NCI-H1105 (cell line): ENCODE data around the gene FAM163B.
A peak's percentile ranks its signal among the peaks of the same experiment; 100 is the strongest.

Experiments used
- DNase-seq: peaks from one replicate; lab custom pipeline; 2025; lab: John Stamatoyannopoulos, UW

FAM163B gene

GRCh38 chr9:133599470-133600173 is 9.6 kb downstream of the FAM163B start:
- no peak for DNase-seq

GRCh38 chr9:133598978-133599377 is 10.2 kb downstream of the FAM163B start:
- DNase-seq, result no peak

GRCh38 chr9:133597316-133597957 is 11.8 kb downstream of the FAM163B start:
- peak; percentile 25 for DNase-seq

GRCh38 chr9:133595910-133596309 is 13.3 kb downstream of the FAM163B start:
- DNase-seq, result no peak

GRCh38 chr9:133594310-133594709 is 14.9 kb downstream of the FAM163B start:
- no peak for DNase-seq

GRCh38 chr9:133593587-133594253 is 15.5 kb downstream of the FAM163B start:
- no peak for DNase-seq

GRCh38 chr9:133592731-133593409 is 16.3 kb downstream of the FAM163B start:
- DNase-seq, result no peak

- DNase-seq, result no peak
Measured at GRCh38 chr9:133591985-133592384, 17.2 kb downstream of the FAM163B start.

GRCh38 chr9:133591116-133591910 is 17.9 kb downstream of the FAM163B start:
- no peak for DNase-seq

- DNase-seq, result no peak
Measured at GRCh38 chr9:133590231-133590855, 18.8 kb downstream of the FAM163B start.

GRCh38 chr9:133589454-133590227 is 19.5 kb downstream of the FAM163B start:
- no peak for DNase-seq

- no peak for DNase-seq
Measured at GRCh38 chr9:133587466-133587865, 21.7 kb downstream of the FAM163B start.

- no peak for DNase-seq
Measured at GRCh38 chr9:133587051-133587450, 22.1 kb downstream of the FAM163B start.

- peak; percentile 20 for DNase-seq
Measured at GRCh38 chr9:133585481-133586351, 23.5 kb downstream of the FAM163B start.

GRCh38 chr9:133584559-133585476 is 24.4 kb downstream of the FAM163B start:
- peak; percentile 89 for DNase-seq

GRCh38 chr9:133584167-133584558 is 25.0 kb downstream of the FAM163B start:
- no peak for DNase-seq

GRCh38 chr9:133583586-133583985 is 25.6 kb downstream of the FAM163B start:
- no peak for DNase-seq

GRCh38 chr9:133583111-133583510 is 26.1 kb downstream of the FAM163B start:
- DNase-seq, result no peak
